Measurements from ENCODE around the gene NXPH3. TPM values are rescaled to one million over a fixed set of nuclear protein-coding genes. Genes with fewer than 3 reads are reported as not detected.

Gene NXPH3
- total and polyA plus RNA-seq, 10 of the 15 experiments (the other 5 are each of a cell fraction or from before 2014, with no cell fraction given), result 0.08 to 0.35 (median 0.12) TPM; not detected in 2

- no peak for DNase-seq (ENCODE audit: low read depth, low spot score)
- intact Hi-C loops (cut with micrococcal nuclease; ENCODE audit: unreplicated experiment), result no loop called here
- 0% methylated on average over 4 of the region's 4 CpGs for WGBS (ENCODE audit: insufficient coverage, insufficient replicate concordance, low lambda C conversion rate, missing lambda C conversion rate)
- Histone ChIP-seq H3K9me3 (replicated peaks; ENCODE audit: control insufficient read depth, insufficient read depth, low read length) (no peaks in the 10 kb centered on the region), H3K27me3 (replicated peaks in 1 of 2; ENCODE audit: control insufficient read depth in 2 of 2, insufficient read depth in 2 of 2, low read length in 1 of 2) (peaks cover 2 to 6% of the 10 kb centered on the region in 2 experiments; a peak in 3 of 4 replicates), H2AFZ (ENCODE audit: control insufficient read depth, low read depth, low read length) (no peak overlapping the region), H3K9ac (ENCODE audit: control insufficient read depth, insufficient read depth, low read length) (no peak overlapping the region), H4K20me1 (ENCODE audit: control insufficient read depth, insufficient read depth) (no peaks in the 10 kb centered on the region), H3K4me2 (ENCODE audit: control insufficient read depth, insufficient read depth) (no peak overlapping the region; the same call in none of the 2 replicates), H3K4me1 (ENCODE audit: control insufficient read depth, insufficient read depth, low read length) (no peaks in the 10 kb centered on the region; the same call in 1 of the 2 replicates), H3K4me3 (no peak overlapping the region), H3K27ac (ENCODE audit: control insufficient read depth, insufficient read depth) (no peak overlapping the region), H3K79me2 (ENCODE audit: control insufficient read depth, insufficient read depth, low read length) (no peaks in the 10 kb centered on the region), H3K36me3 (ENCODE audit: control insufficient read depth in 2 of 2, insufficient read depth in 2 of 2, low read length in 1 of 2) (no peaks in the 10 kb centered on the region)
- in situ Hi-C loops (cut with MboI), result no loop called here
- no peak for FAIRE-seq
- ChIA-PET CTCF (interaction anchor here (0.8 to 17.8 kb wide), 2 partner anchors 8 to 118 kb away, joined by 3 to 483 read pairs; no protein-coding TSS in a partner anchor), SMC1A (ENCODE audit: uncharacterized antibody, unreplicated experiment) (interaction anchor here (0.7 kb wide), 1 partner anchor 54 kb away, joined by 3 read pairs; no protein-coding TSS in a partner anchor), POLR2A (interaction anchor here (0.5 to 2.5 kb wide), 3 partner anchors 35 to 208 kb away, joined by 3 to 8 read pairs (median 3); no protein-coding TSS in a partner anchor), RAD21 (ENCODE audit: unreplicated experiment) (interaction anchor here (0.7 to 1.0 kb wide), 2 partner anchors 98 to 118 kb away, joined by 3 to 4 read pairs; no protein-coding TSS in a partner anchor)
- BruUV-seq (replicated peaks), result no TSS peak
- TF ChIP-seq MTA2 (IDR thresholded peaks at IDR 0.05; ENCODE audit: low read depth) (0 out of 2 replicates have a peak, but pooled peaks have one; percentile 23), BMI1 (IDR thresholded peaks at IDR 0.05; ENCODE audit: borderline replicate concordance) (no peak), ATF7 (IDR thresholded peaks at IDR 0.05; ENCODE audit: low read depth) (0 out of 2 replicates have a peak, but pooled peaks have one; percentile 10), NFIC (IDR thresholded peaks at IDR 0.05; ENCODE audit: low read depth, low read length) (peak; percentile 32; the same call in 1 of the 2 replicates), TCF7 (IDR thresholded peaks at IDR 0.05; ENCODE audit: borderline replicate concordance) (no peak), MEF2B (IDR thresholded peaks at IDR 0.05; ENCODE audit: partially characterized antibody, poor library complexity, severe bottlenecking) (peak; percentile 60), RELB (IDR thresholded peaks at IDR 0.05; ENCODE audit: low read depth) (peak; percentile 65; the same call in 1 of the 2 replicates), EED (IDR thresholded peaks at IDR 0.05; ENCODE audit: low read depth) (peak; percentile 15), IKZF1 (conservative IDR thresholded peaks at IDR 0.05) (peak; percentile 52), IKZF2 (IDR thresholded peaks at IDR 0.05) (peak; percentile 14 to 22; a peak in 2 of 4 replicates), ZNF24 (IDR thresholded peaks at IDR 0.05) (no peak), RELA (IDR thresholded peaks at IDR 0.05; ENCODE audit: borderline replicate concordance, partially characterized antibody) (peak; percentile 54)
- peak; percentile 40 for ATAC-seq
These were observed 2.3 kb downstream of the NXPH3 start for GRCh38 chr17:49577963-49578362.

Measured in GM12878 (cell line).